K562 (cell line): ENCODE measurements around the gene OTULIN. TPM values are rescaled to one million over a fixed set of nuclear protein-coding genes. Genes with fewer than 3 reads are reported as not detected.

ENCODE experiments used
- ATAC-seq: fragments of 200-7000 bp; cut with Tn5 transposase; 3 replicates; pipeline ENCODE4 v1.9.1; 2020; ENCODE audit warnings: moderate library complexity
- BruUV-seq: library from RNA; stranded (reverse); fragments of 400-500 nt; replicated peaks from 2 replicates; lab custom pipeline; 2021; lab: Mats Ljungman, UMichigan
- CTCF ChIA-PET: fragments of 300-600 bp; formaldehyde crosslinking; extraction: SDS; loops from one replicate; lab custom pipeline; 2021; ENCODE audit warnings: low intra/inter-chr PET ratio; lab: Yijun Ruan, JAX
- POLR2A ChIA-PET: fragments of 300-600, 350-650 bp; sonication (Branson Sonifier 250); formaldehyde crosslinking; extraction: SDS; loops from one replicate; lab custom pipeline; 2021; ENCODE audit warnings: antibody characterized with exemption, inconsistent platforms; lab: Yijun Ruan, JAX
- DNase-seq, 4 experiments: peaks; one replicate each; pipeline versions ENCODE4 v3.0.0 to v3.0.0-alpha.2; 2011 to 2018; ENCODE audit warnings: low spot score in 3 of 4, mixed read lengths in 3 of 4; ENCODE audit errors: extremely low read depth in 1 of 4
- FAIRE-seq: peaks from 2 replicates; lab custom pipeline; 2011; peaks lifted over from hg19 to GRCh38; lab: Jason Lieb, UNC
- H2AFZ ChIP-seq: 2 replicates; pipeline ENCODE4 v1.6.0; 2011; ENCODE audit warnings: low read depth, low read length, control low read depth, inconsistent platforms
- H3K27ac ChIP-seq: fragments of 200-600 bp; 3 replicates; pipeline ENCODE4 v1.8.0; 2011; ENCODE audit warnings: low read depth, mild to moderate bottlenecking, control low read depth, inconsistent platforms, low read length, moderate library complexity, mixed read lengths; ENCODE audit errors: extremely low read depth
- H3K27me3 ChIP-seq, 2 experiments: fragments of 300-600 bp in 1 of 2; 2 replicates in 1 of 2; 3 replicates in 1 of 2; pipeline versions ENCODE4 v1.6.0 to v1.8.0; 2011; ENCODE audit warnings: inconsistent platforms in 2 of 2, low read length in 2 of 2, mild to moderate bottlenecking in 1 of 2, mixed read lengths in 1 of 2, moderate library complexity in 1 of 2; ENCODE audit not compliant: control insufficient read depth in 2 of 2, insufficient read depth in 2 of 2
- H3K36me3 ChIP-seq: fragments of 300-600 bp; 3 replicates; pipeline ENCODE4 v1.8.0; 2011; ENCODE audit warnings: mild to moderate bottlenecking, low read length, inconsistent platforms; ENCODE audit not compliant: control insufficient read depth, insufficient read depth
- H3K4me1 ChIP-seq, 2 experiments: fragments of 200-600 bp in 1 of 2; replicated peaks in 1 of 2; 2 replicates in 1 of 2; 3 replicates in 1 of 2; pipeline versions ENCODE4 v1.5.1 to v1.8.0; 2011; ENCODE audit warnings: inconsistent platforms in 2 of 2, low read length in 2 of 2, mild to moderate bottlenecking in 1 of 2, mixed read lengths in 1 of 2, moderate library complexity in 1 of 2; ENCODE audit not compliant: control insufficient read depth in 2 of 2, insufficient read depth in 2 of 2
- H3K4me2 ChIP-seq: 2 replicates; pipeline ENCODE4 v1.6.1; 2011; ENCODE audit warnings: low read length, control low read depth, inconsistent platforms, mixed read lengths; ENCODE audit not compliant: insufficient read depth
- H3K4me3 ChIP-seq: fragments of 200-600 bp; sonication (generic), shearing (Covaris generic); 2 replicates; pipeline ENCODE4 v1.5.1; 2016; ENCODE audit warnings: control low read depth, inconsistent platforms
- H3K79me2 ChIP-seq: fragments of 200-600 bp; 3 replicates; pipeline ENCODE4 v1.8.0; 2011; ENCODE audit warnings: low read length, inconsistent platforms; ENCODE audit not compliant: control insufficient read depth, insufficient read depth
- H3K9ac ChIP-seq, 2 experiments: 2 replicates each; pipeline versions ENCODE4 v1.6.0 to v1.6.1; 2011; ENCODE audit warnings: low read depth in 2 of 2, low read length in 2 of 2, control low read depth in 1 of 2, inconsistent platforms in 1 of 2, mild to moderate bottlenecking in 1 of 2, mixed read lengths in 1 of 2; ENCODE audit not compliant: insufficient read depth in 1 of 2
- H3K9me1 ChIP-seq: one replicate; pipeline ENCODE4 v1.6.0; 2011; ENCODE audit warnings: inconsistent platforms, mild to moderate bottlenecking, low read length, moderate library complexity; ENCODE audit not compliant: control insufficient read depth, insufficient read depth
- H3K9me3 ChIP-seq: replicated peaks from 2 replicates; pipeline ENCODE4 v1.5.1; 2011; ENCODE audit warnings: low read depth, low read length, inconsistent platforms; ENCODE audit not compliant: control insufficient read depth, insufficient read depth
- H4K20me1 ChIP-seq: replicated peaks from 2 replicates; pipeline ENCODE4 v1.6.1; 2011; ENCODE audit warnings: low read length, inconsistent platforms, mixed read lengths; ENCODE audit not compliant: control insufficient read depth, insufficient read depth
- BDP1 ChIP-seq: IDR thresholded peaks from 3 replicates; pipeline ENCODE4 v1.6.1; 2011; ENCODE audit not compliant: insufficient read length, insufficient read depth
- BHLHE40 ChIP-seq: IDR thresholded peaks from 2 replicates; pipeline ENCODE4 v1.6.1; 2011; ENCODE audit warnings: low read length, improper control_type of control experiment
- BRD9 ChIP-seq: fragments of 450-650 bp; IDR thresholded peaks from 2 replicates; pipeline ENCODE4 v1.6.1; 2018; ENCODE audit warnings: low read depth; ENCODE audit not compliant: partially characterized antibody
- BRF1 ChIP-seq: IDR thresholded peaks from 3 replicates; pipeline ENCODE4 v1.6.1; 2011; ENCODE audit warnings: borderline replicate concordance, mild to moderate bottlenecking; ENCODE audit not compliant: insufficient read length; ENCODE audit errors: extremely low read depth
- CREB1 ChIP-seq, 2 experiments: sonication (generic) in 1 of 2; formaldehyde crosslinking in 1 of 2; IDR thresholded peaks; 2 replicates each; pipeline versions ENCODE4 v1.6.1 to v1.8.0; 2012 to 2022; ENCODE audit warnings: inconsistent platforms in 1 of 2, mild to moderate bottlenecking in 1 of 2, missing genetic modification reagents in 1 of 2, moderate library complexity in 1 of 2
- GATAD2A ChIP-seq: fragments of 450-650 bp; IDR thresholded peaks from 2 replicates; pipeline ENCODE4 v1.6.1; 2017
- KLF1 ChIP-seq: fragments of 450-650 bp; IDR thresholded peaks from 2 replicates; pipeline ENCODE4 v1.6.1; 2016; ENCODE audit warnings: missing genetic modification characterization, missing compliant biosample characterization
- MAFF ChIP-seq: IDR thresholded peaks from 2 replicates; pipeline ENCODE4 v1.6.1; 2012; ENCODE audit warnings: low read length, improper control_type of control experiment
- MCM3 ChIP-seq: fragments of 450-650 bp; IDR thresholded peaks from 2 replicates; pipeline ENCODE4 v1.6.1; 2016
- MNT ChIP-seq, 2 experiments: fragments of 450-650 bp; conservative IDR thresholded peaks; 2 replicates each; pipeline ENCODE4 v1.6.1; 2017; ENCODE audit warnings: mild to moderate bottlenecking in 2 of 2, moderate library complexity in 2 of 2
- SMAD4 ChIP-seq: fragments of 250-450 bp; sonication (Bioruptor Pico); conservative IDR thresholded peaks from 2 replicates; pipeline ENCODE4 v1.8.0; 2021; ENCODE audit warnings: inconsistent platforms, mild to moderate bottlenecking, moderate library complexity
- TAF15 ChIP-seq: fragments of 200-400 bp; formaldehyde crosslinking; IDR thresholded peaks from 2 replicates; pipeline ENCODE4 v1.6.1; 2017; ENCODE audit warnings: mild to moderate bottlenecking, low read depth, low read length, moderate library complexity
- ZNF174 ChIP-seq: fragments of 250-450 bp; sonication (Bioruptor Pico); IDR thresholded peaks from 2 replicates; pipeline ENCODE4 v1.4.0; 2020; ENCODE audit warnings: mild to moderate bottlenecking
- ZNF707 ChIP-seq: fragments of 250-450 bp; sonication (Bioruptor Pico); conservative IDR thresholded peaks from 2 replicates; pipeline ENCODE4 v1.8.0; 2022; ENCODE audit warnings: inconsistent platforms, mild to moderate bottlenecking, moderate library complexity
- WGBS: fragments of 100-300 bp; shearing (Covaris generic); methylation state at CpG from one replicate; pipeline ENCODE4 v1.1.6; 2016; ENCODE audit warnings: low coverage, mixed read lengths; ENCODE audit not compliant: insufficient coverage; ENCODE audit errors: missing lambda C conversion rate; 5-methylcytosine and 5-hydroxymethylcytosine counted together
- in situ Hi-C: fragments of 300-500 bp; cut with MboI; formaldehyde crosslinking; loops from 4 replicates; pipeline ENCODE4 v1.15.0; 2018; ENCODE audit warnings: inconsistent platforms, mixed read lengths
- intact Hi-C: fragments of 100-400 bp; cut with micrococcal nuclease; formaldehyde crosslinking; loops from 2 replicates; pipeline ENCODE4 v1.14.2; 2022
- polyA plus RNA-seq, 8 experiments: library from polyadenylated mRNA; depleted of rRNA in 4 of 8; stranded (reverse) in 5 of 8; unstranded in 3 of 8; fragments of >200 nt; fragmentation: Nextera tagmentation in 2 of 8; fragmentation: Illumina TruSeq in 1 of 8; extraction: Ambion mirVana in 2 of 8; extraction: Trizol in 1 of 8; gene quantifications; 2 replicates each; pipeline versions ENCODE4 v1.2.1 to v1.2.3, GENCODE V29; 2011 to 2014; ENCODE audit warnings: inconsistent platforms in 1 of 8, missing spikeins in 1 of 8
- total RNA-seq, 7 experiments: library from RNA; depleted of rRNA in 6 of 7; stranded (reverse); fragments of >200 nt in 6 of 7; fragmentation: Illumina TruSeq in 2 of 7; extraction: Trizol in 2 of 7; gene quantifications; 2 replicates each; pipeline versions ENCODE4 v1.2.1 to v1.2.3, GENCODE V29; 2011 to 2021; ENCODE audit warnings: low replicate concordance in 1 of 7
- TF ChIP-seq, protein P1 (sequence below): fragments of 200-800 bp; sonication (Bioruptor generic); IDR thresholded peaks from 2 replicates; pipeline ENCODE4 v1.6.1; 2016; ENCODE audit warnings: missing genetic modification characterization, missing compliant biosample characterization
- TF ChIP-seq, protein P2 (sequence below): fragments of 250-450 bp; sonication (Bioruptor Pico); IDR thresholded peaks from 2 replicates; pipeline ENCODE4 v1.8.0; 2022; ENCODE audit warnings: moderate library complexity, mild to moderate bottlenecking, inconsistent platforms

The OTULIN gene
- total and polyA plus RNA-seq, 9 of the 15 experiments (the other 6 are each of a cell fraction or from before 2014, with no cell fraction given), result 3.3 to 33.6 (median 20.1) TPM

- Histone ChIP-seq H3K36me3 (no peaks in the 10 kb centered on the region), H3K27me3 (peaks cover 0 to 5% of the 10 kb centered on the region in 2 experiments; a peak in 4 of 5 replicates), H3K4me1 (no peaks in the 10 kb centered on the region), H3K4me2 (no peak overlapping the region), H4K20me1 (no peaks in the 10 kb centered on the region), H3K27ac (no peak overlapping the region), H2AFZ (no peak overlapping the region), H3K79me2 (no peaks in the 10 kb centered on the region), H3K9me3 (no peaks in the 10 kb centered on the region), H3K9me1 (no peaks in the 10 kb centered on the region), H3K4me3 (no peak overlapping the region), H3K9ac (no peak overlapping the region)
- BruUV-seq, result no TSS peak
- POLR2A ChIA-PET, result no interaction called here
- intact Hi-C loops, result no loop called here
- CTCF ChIA-PET, result no interaction called here
- no peak for DNase-seq
- in situ Hi-C loops, result no loop called here
- 1% methylated on average over 4 of the region's 4 CpGs for WGBS
- FAIRE-seq, result no peak
- no peak for ATAC-seq
- TF ChIP-seq MNT (conservative IDR thresholded peaks at IDR 0.05) (no peak), KLF1 (tag) (no peak), GATAD2A (no peak), BDP1 (no peak), BRF1 (no peak), MAFF (no peak), ZNF707 (no peak), BHLHE40 (no peak), SMAD4 (CRISPR knock-in tag) (no peak), CREB1 (IDR thresholded peaks at IDR 0.05) (no peak), CREB1 (CRISPR knock-in tag; IDR thresholded peaks at IDR 0.05) (no peak), TAF15 (no peak), ZNF174 (no peak), BRD9 (no peak), MCM3 (no peak)
- TF ChIP-seq, protein P1, sequence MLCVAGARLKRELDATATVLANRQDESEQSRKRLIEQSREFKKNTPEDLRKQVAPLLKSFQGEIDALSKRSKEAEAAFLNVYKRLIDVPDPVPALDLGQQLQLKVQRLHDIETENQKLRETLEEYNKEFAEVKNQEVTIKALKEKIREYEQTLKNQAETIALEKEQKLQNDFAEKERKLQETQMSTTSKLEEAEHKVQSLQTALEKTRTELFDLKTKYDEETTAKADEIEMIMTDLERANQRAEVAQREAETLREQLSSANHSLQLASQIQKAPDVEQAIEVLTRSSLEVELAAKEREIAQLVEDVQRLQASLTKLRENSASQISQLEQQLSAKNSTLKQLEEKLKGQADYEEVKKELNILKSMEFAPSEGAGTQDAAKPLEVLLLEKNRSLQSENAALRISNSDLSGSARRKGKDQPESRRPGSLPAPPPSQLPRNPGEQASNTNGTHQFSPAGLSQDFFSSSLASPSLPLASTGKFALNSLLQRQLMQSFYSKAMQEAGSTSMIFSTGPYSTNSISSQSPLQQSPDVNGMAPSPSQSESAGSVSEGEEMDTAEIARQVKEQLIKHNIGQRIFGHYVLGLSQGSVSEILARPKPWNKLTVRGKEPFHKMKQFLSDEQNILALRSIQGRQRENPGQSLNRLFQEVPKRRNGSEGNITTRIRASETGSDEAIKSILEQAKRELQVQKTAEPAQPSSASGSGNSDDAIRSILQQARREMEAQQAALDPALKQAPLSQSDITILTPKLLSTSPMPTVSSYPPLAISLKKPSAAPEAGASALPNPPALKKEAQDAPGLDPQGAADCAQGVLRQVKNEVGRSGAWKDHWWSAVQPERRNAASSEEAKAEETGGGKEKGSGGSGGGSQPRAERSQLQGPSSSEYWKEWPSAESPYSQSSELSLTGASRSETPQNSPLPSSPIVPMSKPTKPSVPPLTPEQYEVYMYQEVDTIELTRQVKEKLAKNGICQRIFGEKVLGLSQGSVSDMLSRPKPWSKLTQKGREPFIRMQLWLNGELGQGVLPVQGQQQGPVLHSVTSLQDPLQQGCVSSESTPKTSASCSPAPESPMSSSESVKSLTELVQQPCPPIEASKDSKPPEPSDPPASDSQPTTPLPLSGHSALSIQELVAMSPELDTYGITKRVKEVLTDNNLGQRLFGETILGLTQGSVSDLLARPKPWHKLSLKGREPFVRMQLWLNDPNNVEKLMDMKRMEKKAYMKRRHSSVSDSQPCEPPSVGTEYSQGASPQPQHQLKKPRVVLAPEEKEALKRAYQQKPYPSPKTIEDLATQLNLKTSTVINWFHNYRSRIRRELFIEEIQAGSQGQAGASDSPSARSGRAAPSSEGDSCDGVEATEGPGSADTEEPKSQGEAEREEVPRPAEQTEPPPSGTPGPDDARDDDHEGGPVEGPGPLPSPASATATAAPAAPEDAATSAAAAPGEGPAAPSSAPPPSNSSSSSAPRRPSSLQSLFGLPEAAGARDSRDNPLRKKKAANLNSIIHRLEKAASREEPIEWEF, result no peak
- TF ChIP-seq, protein P2, sequence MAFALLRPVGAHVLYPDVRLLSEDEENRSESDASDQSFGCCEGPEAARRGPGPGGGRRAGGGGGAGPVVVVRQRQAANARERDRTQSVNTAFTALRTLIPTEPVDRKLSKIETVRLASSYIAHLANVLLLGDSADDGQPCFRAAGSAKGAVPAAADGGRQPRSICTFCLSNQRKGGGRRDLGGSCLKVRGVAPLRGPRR (CRISPR knock-in tag), result no peak
Observed at GRCh38 chr5:14615365-14615764, 49.2 kb upstream of the OTULIN start.
